Testis (tissue), 3 donors: Measurements from ENCODE around the gene APOBEC3H. TPM values are rescaled to one million over a fixed set of nuclear protein-coding genes. Genes with fewer than 3 reads are reported as not detected.

ENCODE experiments used
- DNase-seq: peaks from one replicate; pipeline ENCODE4 v3.0.0-alpha.2; 2019
- H3K27ac ChIP-seq, 2 donors: fragments of 200-600 bp; sonication (generic); one replicate each; pipeline ENCODE4 v1.5.1; 2019
- H3K27me3 ChIP-seq: fragments of 200-600 bp; sonication (generic); one replicate; pipeline ENCODE4 v1.5.1; 2019
- H3K36me3 ChIP-seq: fragments of 200-600 bp; sonication (generic); one replicate; pipeline ENCODE4 v1.5.1; 2017; ENCODE audit warnings: low read depth; ENCODE audit errors: missing control alignments
- H3K4me1 ChIP-seq: fragments of 200-600 bp; sonication (generic); one replicate; pipeline ENCODE4 v1.5.1; 2019
- H3K4me3 ChIP-seq, 2 donors: fragments of 200-600 bp; sonication (generic); one replicate each; pipeline ENCODE4 v1.5.1; 2017 to 2019
- H3K9me3 ChIP-seq: fragments of 200-600 bp; sonication (generic); one replicate; pipeline ENCODE4 v1.5.1; 2017
- POLR2A ChIP-seq: fragments of 450-650 bp; IDR thresholded peaks from one replicate; pipeline ENCODE4 v1.6.1; 2017; ENCODE audit warnings: antibody characterized with exemption, mild to moderate bottlenecking, moderate library complexity
- WGBS, 2 donors: methylation state at CpG; one replicate each; pipeline ENCODE4 v1.1.5; 2018; 5-methylcytosine and 5-hydroxymethylcytosine counted together
- intact Hi-C: fragments of 100-400 bp; cut with DNase I; formaldehyde crosslinking; loops from one replicate; pipeline ENCODE4 v1.15.1; 2023; ENCODE audit warnings: low total_unique reads
- polyA plus RNA-seq: library from polyadenylated mRNA; stranded (reverse); fragments of 350-450 nt; fragmentation: Illumina TruSeq; extraction: RNeasy Lipid Tissue Mini Kit (QIAGEN cat#74804); gene quantifications from one replicate; pipeline ENCODE4 v1.2.3, GENCODE V29; 2014; ENCODE audit warnings: low read depth, low replicate concordance; ENCODE audit not compliant: insufficient read depth
- total RNA-seq, 2 donors: library from RNA; depleted of rRNA; stranded (reverse); fragments of >200 nt; gene quantifications; one replicate each; pipeline ENCODE4 v1.2.3, GENCODE V29; 2016
- TF ChIP-seq, protein P1 (sequence below), 3 experiments: fragments of 450-650 bp in 2 of 3; fragments of 200-600 bp in 1 of 3; sonication (generic) in 1 of 3; IDR thresholded peaks; one replicate each; pipeline ENCODE4 v1.5.1; 2016 to 2019; ENCODE audit warnings: antibody characterized with exemption in 3 of 3, mild to moderate bottlenecking in 2 of 3, moderate library complexity in 1 of 3

Gene APOBEC3H
- total and polyA plus RNA-seq, 3 donors from 2014 or later: 3.5 to 5.2 (median 3.6) TPM

DNA sequence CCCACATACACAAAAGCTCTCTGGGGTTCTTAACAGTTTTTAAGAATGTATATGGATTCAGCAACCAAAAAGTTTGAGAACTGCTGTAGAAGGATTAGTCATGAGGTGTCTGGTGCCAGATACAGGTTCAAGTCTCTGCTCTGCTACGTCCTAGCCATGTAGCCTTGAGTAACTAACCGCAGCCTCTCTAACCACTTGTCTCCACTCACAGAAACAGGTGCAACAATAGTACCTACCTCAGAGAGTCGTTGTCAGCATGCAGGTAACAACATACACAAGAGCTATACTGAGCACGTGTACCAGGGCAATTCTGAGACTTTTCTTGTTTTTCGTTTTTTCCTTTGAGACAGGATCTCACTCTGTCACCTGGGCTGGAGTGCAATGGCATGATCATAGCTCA, 28.6 kb downstream of the APOBEC3H start:
- Histone ChIP-seq H3K27ac (no peak overlapping the region), H3K4me3 (no peak overlapping the region), H3K27me3 (no peaks in the 10 kb centered on the region), H3K4me1 (peaks cover 2% of the 10 kb centered on the region), H3K9me3 (no peaks in the 10 kb centered on the region), H3K36me3 (no peaks in the 10 kb centered on the region)
- intact Hi-C loops: loop anchor here (10.0 kb wide), 1 partner anchor 121 kb away; no protein-coding TSS in a partner anchor
- WGBS, 2 donors: 86 to 89% methylated on average over 5 of the region's 5 CpGs
- DNase-seq: no peak
- no peak for TF ChIP-seq POLR2A
- TF ChIP-seq, protein P1, sequence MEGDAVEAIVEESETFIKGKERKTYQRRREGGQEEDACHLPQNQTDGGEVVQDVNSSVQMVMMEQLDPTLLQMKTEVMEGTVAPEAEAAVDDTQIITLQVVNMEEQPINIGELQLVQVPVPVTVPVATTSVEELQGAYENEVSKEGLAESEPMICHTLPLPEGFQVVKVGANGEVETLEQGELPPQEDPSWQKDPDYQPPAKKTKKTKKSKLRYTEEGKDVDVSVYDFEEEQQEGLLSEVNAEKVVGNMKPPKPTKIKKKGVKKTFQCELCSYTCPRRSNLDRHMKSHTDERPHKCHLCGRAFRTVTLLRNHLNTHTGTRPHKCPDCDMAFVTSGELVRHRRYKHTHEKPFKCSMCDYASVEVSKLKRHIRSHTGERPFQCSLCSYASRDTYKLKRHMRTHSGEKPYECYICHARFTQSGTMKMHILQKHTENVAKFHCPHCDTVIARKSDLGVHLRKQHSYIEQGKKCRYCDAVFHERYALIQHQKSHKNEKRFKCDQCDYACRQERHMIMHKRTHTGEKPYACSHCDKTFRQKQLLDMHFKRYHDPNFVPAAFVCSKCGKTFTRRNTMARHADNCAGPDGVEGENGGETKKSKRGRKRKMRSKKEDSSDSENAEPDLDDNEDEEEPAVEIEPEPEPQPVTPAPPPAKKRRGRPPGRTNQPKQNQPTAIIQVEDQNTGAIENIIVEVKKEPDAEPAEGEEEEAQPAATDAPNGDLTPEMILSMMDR (IDR thresholded peaks at IDR 0.05): no peak

DNA sequence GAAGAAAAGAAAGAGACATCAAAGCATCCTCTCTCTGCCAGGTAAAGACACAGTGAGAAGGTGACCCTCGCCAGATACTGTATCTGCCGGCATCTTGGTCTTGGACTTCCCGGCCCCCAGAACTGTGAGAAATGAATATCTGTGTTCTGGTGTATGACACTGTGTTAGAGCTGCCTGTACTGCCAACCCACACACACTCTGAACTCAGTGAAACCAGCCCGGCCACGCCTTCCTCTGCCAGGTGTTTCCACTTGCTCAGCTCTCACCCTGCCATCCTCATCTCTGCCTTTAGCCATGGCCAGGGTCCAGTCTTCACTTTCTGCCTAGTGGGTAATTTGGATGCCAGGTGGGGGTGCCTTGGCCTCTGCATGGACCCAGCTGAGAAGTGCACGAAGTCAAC, 31.5 kb downstream of the APOBEC3H start:
- Histone ChIP-seq H3K27ac (no peak overlapping the region), H3K9me3 (no peaks in the 10 kb centered on the region), H3K4me1 (peaks cover 12% of the 10 kb centered on the region), H3K4me3 (no peak overlapping the region), H3K36me3 (no peaks in the 10 kb centered on the region), H3K27me3 (no peaks in the 10 kb centered on the region)
- DNase-seq: no peak
- WGBS, 2 donors: 96 to 98% methylated on average over 6 of the region's 6 CpGs
- intact Hi-C loops: loop anchor here (10.0 kb wide), 1 partner anchor 124 kb away; no protein-coding TSS in a partner anchor
- TF ChIP-seq POLR2A: no peak
- TF ChIP-seq, protein P1 (IDR thresholded peaks at IDR 0.05): no peak

DNA sequence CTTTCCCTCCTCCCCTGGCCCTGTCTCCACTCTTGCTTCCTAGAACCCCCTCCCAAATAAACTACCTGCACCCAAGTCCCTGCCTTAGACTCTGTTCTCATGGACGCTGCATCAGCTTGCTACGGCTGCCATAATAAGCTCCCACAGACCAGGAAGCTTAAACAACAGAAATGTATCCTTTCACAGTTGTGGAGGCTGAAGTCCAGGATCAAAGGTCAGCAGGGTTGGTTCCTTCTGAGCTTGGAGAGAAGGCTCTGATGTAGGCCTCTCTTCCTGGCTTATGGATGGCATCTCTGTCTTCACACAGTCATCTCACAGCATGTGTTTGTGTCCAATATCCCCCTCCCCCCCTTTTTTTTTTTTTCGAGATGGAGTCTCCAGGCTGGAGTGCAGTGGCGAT, 32.0 kb downstream of the APOBEC3H start:
- no peak for TF ChIP-seq POLR2A
- TF ChIP-seq, protein P1 (IDR thresholded peaks at IDR 0.05): no peak
- no peak overlapping the region for H3K27ac ChIP-seq
- no peaks in the 10 kb centered on the region for H3K9me3 ChIP-seq
- no peak for DNase-seq
- WGBS, 2 donors: 88 to 99% methylated on average over 4 of the region's 4 CpGs
- intact Hi-C loops: loop anchor here (10.0 kb wide), 1 partner anchor 124 kb away; no protein-coding TSS in a partner anchor
- H3K4me3 ChIP-seq: no peak overlapping the region
- H3K27me3 ChIP-seq: no peaks in the 10 kb centered on the region
- H3K36me3 ChIP-seq: no peaks in the 10 kb centered on the region
- H3K4me1 ChIP-seq: peaks cover 12% of the 10 kb centered on the region

DNA sequence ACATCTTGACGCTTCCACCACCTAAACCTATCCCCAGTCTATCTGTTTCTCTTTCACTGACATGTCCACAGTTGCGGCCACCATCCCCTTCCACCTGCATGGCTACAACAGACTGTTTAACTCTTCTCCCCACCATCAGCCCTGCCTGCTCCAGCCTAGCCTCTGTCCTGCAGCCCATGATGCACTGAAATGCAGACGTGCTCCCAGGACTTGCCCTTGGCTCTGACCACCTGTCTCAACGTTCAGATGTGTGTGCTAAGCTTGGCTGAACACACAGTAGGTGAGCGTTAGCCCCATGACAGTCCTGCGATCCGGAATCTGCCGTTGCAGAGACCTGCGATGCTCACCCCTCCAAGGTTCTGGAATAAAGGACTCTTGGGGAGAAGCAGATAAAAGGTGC, 32.7 kb downstream of the APOBEC3H start:
- intact Hi-C loops: loop anchor here (10.0 kb wide), 1 partner anchor 125 kb away; no protein-coding TSS in a partner anchor
- H3K9me3 ChIP-seq: no peaks in the 10 kb centered on the region
- H3K4me1 ChIP-seq: peaks cover 12% of the 10 kb centered on the region
- no peak overlapping the region for H3K4me3 ChIP-seq
- no peak for DNase-seq
- 95 to 96% methylated on average over 9 of the region's 9 CpGs for WGBS, 2 donors
- no peaks in the 10 kb centered on the region for H3K27me3 ChIP-seq
- TF ChIP-seq, protein P1 (IDR thresholded peaks at IDR 0.05): no peak
- TF ChIP-seq POLR2A: no peak
- H3K27ac ChIP-seq: no peak overlapping the region
- H3K36me3 ChIP-seq: no peaks in the 10 kb centered on the region

DNA sequence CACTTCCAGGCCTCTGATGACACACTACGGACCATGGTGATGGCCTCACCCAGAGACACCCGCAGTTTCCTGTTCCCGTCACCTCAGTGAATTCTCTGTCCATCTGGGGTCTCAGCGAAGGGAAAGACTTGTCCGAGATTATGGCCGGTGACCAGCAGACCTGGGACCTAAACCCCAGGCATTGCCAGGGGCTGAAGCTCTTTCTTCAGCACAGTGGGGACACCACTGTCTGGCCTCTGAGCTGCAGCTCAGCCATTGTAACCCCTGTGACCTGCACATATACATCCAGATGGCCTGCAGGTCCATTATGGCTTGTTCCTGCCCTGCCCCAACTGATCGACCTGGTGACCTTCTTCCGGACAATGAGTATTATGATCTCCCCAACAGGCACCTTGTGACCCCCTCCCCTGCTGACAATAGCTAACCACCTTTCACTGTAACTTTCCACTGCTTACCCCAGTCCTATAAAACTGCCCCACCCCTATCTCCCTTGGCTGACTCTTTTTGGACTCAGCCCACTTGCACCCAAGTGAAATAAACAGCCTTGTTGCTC, 33.2 kb downstream of the APOBEC3H start:
- Histone ChIP-seq H3K27me3 (no peaks in the 10 kb centered on the region), H3K4me3 (no peak overlapping the region), H3K9me3 (no peaks in the 10 kb centered on the region), H3K27ac (no peak overlapping the region), H3K36me3 (no peaks in the 10 kb centered on the region), H3K4me1 (peaks cover 12% of the 10 kb centered on the region)
- TF ChIP-seq, protein P1 (IDR thresholded peaks at IDR 0.05): no peak
- no peak for TF ChIP-seq POLR2A
- DNase-seq: no peak
- 92 to 93% methylated on average over 8 of the region's 8 CpGs for WGBS, 2 donors
- intact Hi-C loops: no loop called here
